Tibial nerve (tissue), 3 donors: Measurements from ENCODE around the gene RYR3.

Experiments used
- POLR2A ChIP-seq, 2 donors: fragments of 450-650 bp; IDR thresholded peaks; one replicate each; pipeline ENCODE4 v1.6.1; 2017; ENCODE audit warnings: antibody characterized with exemption in 2 of 2, mild to moderate bottlenecking in 2 of 2, moderate library complexity in 2 of 2
- TF ChIP-seq, protein P1 (sequence below), 5 experiments: fragments of 200-600 bp in 3 of 5; fragments of 450-650 bp in 2 of 5; sonication (generic) in 3 of 5; IDR thresholded peaks; one replicate each; pipeline ENCODE4 v1.5.1; 2016 to 2019; ENCODE audit warnings: antibody characterized with exemption in 5 of 5, mild to moderate bottlenecking in 3 of 5, moderate library complexity in 2 of 5

DNA sequence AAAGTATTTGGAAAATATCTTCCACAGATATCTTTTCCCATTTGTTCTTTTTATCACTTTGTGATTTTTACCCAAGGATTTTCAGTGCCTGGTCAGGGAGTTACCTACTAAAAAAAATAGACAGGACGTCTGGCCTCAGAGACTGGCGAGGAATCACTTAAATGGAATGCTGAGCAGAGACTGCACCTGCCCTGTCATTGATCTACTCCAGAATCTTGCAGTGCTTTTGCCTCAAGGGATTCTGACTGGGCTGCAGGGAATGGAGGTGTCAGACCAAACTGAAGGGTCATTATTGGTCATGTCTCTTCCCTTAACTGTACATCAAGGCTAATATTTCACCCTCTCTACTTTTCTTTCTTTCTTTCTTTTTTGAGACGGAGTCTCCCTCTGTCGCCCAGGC lies 12.1 kb upstream of the RYR3 start:
- TF ChIP-seq, protein P1, sequence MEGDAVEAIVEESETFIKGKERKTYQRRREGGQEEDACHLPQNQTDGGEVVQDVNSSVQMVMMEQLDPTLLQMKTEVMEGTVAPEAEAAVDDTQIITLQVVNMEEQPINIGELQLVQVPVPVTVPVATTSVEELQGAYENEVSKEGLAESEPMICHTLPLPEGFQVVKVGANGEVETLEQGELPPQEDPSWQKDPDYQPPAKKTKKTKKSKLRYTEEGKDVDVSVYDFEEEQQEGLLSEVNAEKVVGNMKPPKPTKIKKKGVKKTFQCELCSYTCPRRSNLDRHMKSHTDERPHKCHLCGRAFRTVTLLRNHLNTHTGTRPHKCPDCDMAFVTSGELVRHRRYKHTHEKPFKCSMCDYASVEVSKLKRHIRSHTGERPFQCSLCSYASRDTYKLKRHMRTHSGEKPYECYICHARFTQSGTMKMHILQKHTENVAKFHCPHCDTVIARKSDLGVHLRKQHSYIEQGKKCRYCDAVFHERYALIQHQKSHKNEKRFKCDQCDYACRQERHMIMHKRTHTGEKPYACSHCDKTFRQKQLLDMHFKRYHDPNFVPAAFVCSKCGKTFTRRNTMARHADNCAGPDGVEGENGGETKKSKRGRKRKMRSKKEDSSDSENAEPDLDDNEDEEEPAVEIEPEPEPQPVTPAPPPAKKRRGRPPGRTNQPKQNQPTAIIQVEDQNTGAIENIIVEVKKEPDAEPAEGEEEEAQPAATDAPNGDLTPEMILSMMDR (IDR thresholded peaks at IDR 0.05), result no peak
- no peak for TF ChIP-seq POLR2A (IDR thresholded peaks at IDR 0.05)
